AG04450 (cell line): Measurements from ENCODE around the gene PWP2. TPM values are rescaled to one million over a fixed set of nuclear protein-coding genes. Genes with fewer than 3 reads are reported as not detected.

Experiments used
- CTCF ChIA-PET: fragments of 300-600, 350-600 bp; formaldehyde crosslinking; extraction: SDS; loops from one replicate; lab custom pipeline; 2022; ENCODE audit warnings: antibody characterized with exemption, inconsistent platforms; lab: Charles Lee
- POLR2A ChIA-PET: fragments of 350-600 bp; formaldehyde crosslinking; extraction: SDS; loops from one replicate; lab custom pipeline; 2021; ENCODE audit warnings: antibody characterized with exemption, inconsistent platforms; lab: Yijun Ruan, JAX
- DNase-seq: peaks from one replicate; pipeline ENCODE4 v3.0.0-alpha.2; 2011; ENCODE audit warnings: low read depth, low spot score
- H3K27ac ChIP-seq: one replicate; pipeline ENCODE4 v1.5.1; 2012; ENCODE audit warnings: low read depth, low read length, control low read depth
- H3K27me3 ChIP-seq: one replicate; pipeline ENCODE4 v1.6.0; 2012; ENCODE audit warnings: low read length; ENCODE audit not compliant: control insufficient read depth, insufficient read depth
- H3K4me3 ChIP-seq: 2 replicates; pipeline ENCODE4 v1.5.1; 2011; ENCODE audit warnings: mild to moderate bottlenecking, low read depth, low read length, control low read depth
- H3K9me3 ChIP-seq: 2 replicates; pipeline ENCODE4 v1.5.1; 2012; ENCODE audit warnings: low read length; ENCODE audit not compliant: control insufficient read depth, insufficient read depth
- polyA plus RNA-seq: library from polyadenylated mRNA; depleted of rRNA; stranded (reverse); fragments of >200 nt; gene quantifications from 2 replicates; pipeline ENCODE4 v1.2.3, GENCODE V29; 2011
- TF ChIP-seq, protein P1 (sequence below): IDR thresholded peaks from 2 replicates; pipeline ENCODE4 v1.5.1; 2011; ENCODE audit warnings: low read depth, low read length, control low read depth, inconsistent platforms

PWP2 gene
- polyA plus RNA-seq, 1 experiment = 12.1 TPM

DNA sequence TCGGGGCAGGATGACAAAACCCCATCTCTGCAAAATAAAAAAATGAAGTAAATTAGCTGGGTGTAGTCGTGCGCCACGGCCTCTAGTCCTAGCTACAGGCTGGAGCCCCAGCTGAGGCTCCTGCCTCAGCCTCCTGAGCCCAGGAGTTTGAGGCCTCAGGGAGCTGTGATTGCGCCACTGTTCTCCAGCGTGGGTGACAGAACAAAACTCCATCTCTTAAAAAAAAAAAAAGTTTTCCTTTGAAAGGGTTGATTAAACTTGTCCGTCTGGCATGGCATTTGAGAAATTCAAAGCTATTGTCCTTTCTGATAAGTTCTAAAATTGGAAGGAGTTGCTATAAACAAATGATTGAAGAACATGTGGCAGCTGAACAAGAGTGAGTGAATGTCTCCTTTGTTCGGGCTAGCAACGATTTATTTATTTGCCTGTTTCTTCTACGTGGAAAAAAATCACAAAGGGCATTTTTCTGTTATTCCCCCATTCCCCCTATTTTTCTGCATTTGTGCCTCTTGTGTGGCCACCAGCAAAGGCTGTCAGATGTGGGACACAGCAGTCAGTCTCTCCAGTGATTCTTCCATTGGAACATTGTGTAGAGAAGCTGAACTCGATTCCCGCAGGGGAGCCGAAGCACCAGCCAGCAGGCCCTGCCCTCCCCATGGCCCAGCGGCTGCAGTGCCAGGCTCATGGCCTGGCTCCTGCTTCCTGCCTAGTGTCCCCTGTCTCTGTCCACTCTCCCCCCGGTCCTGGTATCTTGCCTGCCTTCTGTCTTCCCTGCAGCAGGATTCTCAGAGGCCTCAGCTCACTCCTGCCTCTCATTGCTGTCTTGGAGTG is 21.5 kb upstream of the PWP2 start:
- ChIA-PET POLR2A (interaction anchor here (1.3 kb wide), 1 partner anchor 21 kb away, joined by 5 read pairs; no protein-coding TSS in a partner anchor), CTCF (interaction anchor here (0.6 kb wide), 1 partner anchor 308 kb away, joined by 6 read pairs; no protein-coding TSS in a partner anchor)
- TF ChIP-seq, protein P1, sequence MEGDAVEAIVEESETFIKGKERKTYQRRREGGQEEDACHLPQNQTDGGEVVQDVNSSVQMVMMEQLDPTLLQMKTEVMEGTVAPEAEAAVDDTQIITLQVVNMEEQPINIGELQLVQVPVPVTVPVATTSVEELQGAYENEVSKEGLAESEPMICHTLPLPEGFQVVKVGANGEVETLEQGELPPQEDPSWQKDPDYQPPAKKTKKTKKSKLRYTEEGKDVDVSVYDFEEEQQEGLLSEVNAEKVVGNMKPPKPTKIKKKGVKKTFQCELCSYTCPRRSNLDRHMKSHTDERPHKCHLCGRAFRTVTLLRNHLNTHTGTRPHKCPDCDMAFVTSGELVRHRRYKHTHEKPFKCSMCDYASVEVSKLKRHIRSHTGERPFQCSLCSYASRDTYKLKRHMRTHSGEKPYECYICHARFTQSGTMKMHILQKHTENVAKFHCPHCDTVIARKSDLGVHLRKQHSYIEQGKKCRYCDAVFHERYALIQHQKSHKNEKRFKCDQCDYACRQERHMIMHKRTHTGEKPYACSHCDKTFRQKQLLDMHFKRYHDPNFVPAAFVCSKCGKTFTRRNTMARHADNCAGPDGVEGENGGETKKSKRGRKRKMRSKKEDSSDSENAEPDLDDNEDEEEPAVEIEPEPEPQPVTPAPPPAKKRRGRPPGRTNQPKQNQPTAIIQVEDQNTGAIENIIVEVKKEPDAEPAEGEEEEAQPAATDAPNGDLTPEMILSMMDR = no peak
- no peaks in the 10 kb centered on the region for H3K27me3 ChIP-seq
- no peak overlapping the region for H3K4me3 ChIP-seq
- DNase-seq = no peak
- no peak overlapping the region for H3K27ac ChIP-seq
- H3K9me3 ChIP-seq = no peaks in the 10 kb centered on the region

DNA sequence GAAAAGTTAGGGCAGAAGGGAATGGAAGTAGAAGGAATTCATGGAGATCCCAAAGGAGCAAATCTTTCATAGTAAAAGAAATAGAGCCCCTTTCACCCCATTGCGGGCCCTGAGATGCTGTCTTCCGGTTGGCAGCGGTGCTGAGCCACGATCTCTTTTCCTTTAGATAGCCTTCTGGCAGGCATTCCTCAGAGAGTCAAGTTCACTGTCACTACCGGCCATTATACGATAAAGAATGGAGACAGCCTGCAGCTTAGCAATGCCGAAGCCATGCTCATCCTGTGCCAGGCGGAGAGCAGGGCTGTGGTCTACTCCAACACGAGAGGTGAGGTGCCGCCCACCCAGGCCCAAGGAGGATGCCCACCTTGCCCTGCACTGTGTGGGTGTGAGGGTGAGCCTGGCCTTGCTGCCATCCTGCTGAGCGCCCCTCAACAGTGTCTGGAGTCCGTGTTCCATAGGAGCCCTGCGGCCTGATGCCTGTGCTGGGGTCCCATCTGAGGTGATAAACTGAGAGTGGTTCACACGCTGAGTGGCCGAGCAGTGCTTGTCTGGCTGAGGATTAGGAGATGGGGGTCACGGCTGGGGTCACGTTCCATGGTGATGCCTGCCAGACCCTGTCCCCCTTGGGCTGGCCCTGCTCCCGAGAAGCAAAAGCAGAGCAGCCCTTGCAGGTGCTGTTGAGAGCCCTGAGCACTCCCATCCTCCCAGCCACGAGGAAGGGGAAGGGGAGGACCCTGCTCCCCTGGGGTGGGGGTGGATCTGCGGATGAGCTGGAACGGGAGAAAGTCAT is 20.4 kb upstream of the PWP2 start:
- Histone ChIP-seq H3K27ac (no peak overlapping the region), H3K27me3 (no peaks in the 10 kb centered on the region), H3K4me3 (no peak overlapping the region), H3K9me3 (no peaks in the 10 kb centered on the region)
- DNase-seq = no peak
- TF ChIP-seq, protein P1 = no peak
- POLR2A ChIA-PET = interaction anchor here (1.3 kb wide), 1 partner anchor 20 kb away, joined by 5 read pairs; no protein-coding TSS in a partner anchor
- CTCF ChIA-PET = no interaction called here

DNA sequence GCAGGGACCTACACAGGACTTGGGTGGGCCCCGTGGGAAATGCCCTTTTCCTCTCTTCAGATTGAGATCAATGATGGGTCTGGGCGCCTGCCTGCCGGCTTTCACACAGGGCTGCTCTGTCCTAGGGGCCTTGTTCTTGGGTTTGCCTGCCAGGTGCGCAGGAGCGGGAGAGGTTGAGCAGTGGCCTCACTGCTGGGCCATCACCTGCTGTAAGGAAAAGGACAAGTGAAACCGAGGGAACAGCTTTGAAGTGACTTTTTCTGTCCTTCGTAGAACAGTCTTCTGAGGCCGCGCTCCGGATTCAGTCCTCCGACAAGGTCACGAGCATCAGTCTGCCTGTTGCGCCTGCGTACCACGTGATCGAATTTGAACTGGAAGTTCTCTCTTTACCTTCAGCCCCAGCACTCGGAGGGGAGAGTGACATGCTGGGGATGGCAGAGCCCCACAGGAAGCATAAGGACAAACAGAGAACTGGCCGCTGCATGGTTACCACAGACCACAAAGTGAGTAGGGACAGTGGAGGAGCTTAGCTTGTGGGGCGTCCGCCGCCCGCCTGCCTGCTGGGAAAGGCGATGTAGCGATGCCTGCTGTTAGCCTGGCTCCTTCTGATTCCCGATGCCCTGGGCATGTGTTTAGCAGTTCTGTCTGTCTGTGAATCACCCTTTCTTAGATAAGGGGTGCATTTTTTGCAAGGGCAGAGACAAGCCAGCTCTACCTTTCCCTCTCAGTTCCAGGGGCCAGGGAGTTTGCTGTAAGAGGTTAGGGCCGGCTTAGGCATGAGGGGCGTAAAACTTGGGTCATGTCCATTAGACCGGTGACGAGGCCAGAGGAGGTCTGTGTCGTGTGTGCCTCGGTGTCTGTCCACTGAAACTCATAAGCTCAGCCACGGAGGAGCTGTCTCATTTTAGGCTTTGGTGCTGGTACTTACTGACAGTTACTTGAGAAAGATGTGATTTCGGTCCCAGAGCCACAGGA is 19.5 kb upstream of the PWP2 start:
- ChIA-PET POLR2A (interaction anchor here (0.6 kb wide), 1 partner anchor 197 kb away, joined by 4 read pairs; no protein-coding TSS in a partner anchor), CTCF (interaction anchor here (0.6 kb wide), 1 partner anchor 39 kb away, joined by 6 read pairs; no protein-coding TSS in a partner anchor)
- DNase-seq = no peak
- Histone ChIP-seq H3K9me3 (no peaks in the 10 kb centered on the region), H3K27me3 (no peaks in the 10 kb centered on the region), H3K27ac (no peak overlapping the region), H3K4me3 (no peak overlapping the region)
- TF ChIP-seq, protein P1 = no peak

DNA sequence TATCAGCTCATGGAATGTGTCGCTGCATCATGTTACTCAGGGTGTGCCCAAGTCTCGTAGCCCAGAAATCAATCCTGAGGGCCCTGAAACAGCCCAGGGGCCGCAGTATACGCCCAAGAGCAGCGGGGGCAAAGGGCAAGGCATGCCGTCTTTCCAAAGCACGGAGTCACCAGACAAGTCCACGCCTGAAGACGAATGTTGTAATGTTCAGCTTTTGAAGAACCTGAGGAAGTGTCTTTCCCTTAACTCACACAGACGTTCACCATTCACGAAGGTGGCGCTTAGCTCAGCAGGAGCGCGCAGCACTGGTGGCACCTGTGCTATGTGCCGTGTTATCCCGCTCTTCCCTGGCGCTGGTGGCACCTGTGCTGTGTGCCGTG is 18.8 kb upstream of the PWP2 start:
- ChIA-PET POLR2A (interaction anchor here (0.6 kb wide), 1 partner anchor 198 kb away, joined by 4 read pairs; no protein-coding TSS in a partner anchor), CTCF (interaction anchor here (0.6 kb wide), 1 partner anchor 40 kb away, joined by 6 read pairs; no protein-coding TSS in a partner anchor)
- TF ChIP-seq, protein P1 = no peak
- Histone ChIP-seq H3K4me3 (no peak overlapping the region), H3K9me3 (no peaks in the 10 kb centered on the region), H3K27ac (no peak overlapping the region), H3K27me3 (no peaks in the 10 kb centered on the region)
- DNase-seq = no peak
